HG03442 (cell line): ENCODE results near the gene CD2BP2.
"Not testable (repeated sequence)": the region's sequence is repeated elsewhere in the genome, so short reads cannot be mapped to it uniquely, and the experiment has no call there.

Experiments used
- ATAC-seq: cut with Tn5 transposase; IDR thresholded peaks from one replicate; pipeline ENCODE4 v1.9.1; 2021; ENCODE audit warnings: mild to moderate bottlenecking, moderate library complexity; ENCODE audit not compliant: unreplicated experiment

The CD2BP2 gene

GRCh38 chr16:30355144-30355953, at the start of gene CD2BP2:
Gene CD2BP2, minus strand, starts transcription at chr16:30355308. Its CDS starts 627 bp downstream, at chr16:30354681.
- ATAC-seq, result peak; percentile 56

DNA sequence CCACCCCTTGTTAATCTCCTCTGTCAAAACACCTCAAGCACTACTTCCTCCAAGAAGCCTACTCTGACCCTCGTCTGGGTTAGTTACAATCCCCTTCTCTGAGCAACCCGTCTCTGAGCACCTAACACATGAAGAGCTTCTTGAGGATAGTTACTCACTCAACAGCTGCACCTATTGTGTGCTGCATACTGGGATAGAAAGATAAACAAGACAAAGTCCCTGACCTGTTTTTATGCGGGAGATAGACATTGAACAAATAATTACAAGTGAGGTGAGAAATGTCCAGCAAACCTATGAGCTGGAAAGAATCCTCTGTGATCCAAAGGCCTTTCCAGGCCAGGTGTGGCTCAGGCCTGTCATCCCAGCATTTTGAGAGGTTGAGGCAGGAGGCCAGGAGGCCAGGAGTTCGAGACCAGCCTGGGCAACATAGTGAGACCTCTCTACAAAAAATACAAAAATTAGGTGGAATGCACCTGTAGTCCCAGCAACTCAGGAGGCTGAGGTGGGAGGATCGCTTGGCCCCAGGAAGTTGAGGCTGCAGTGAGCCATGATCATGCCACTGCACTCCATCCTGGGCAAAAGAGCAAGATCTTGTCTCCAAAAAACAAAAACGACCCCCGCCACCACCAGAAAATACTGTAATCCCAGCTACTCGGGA, 46.8 kb upstream of the CD2BP2 start:
- ATAC-seq, result no peak

DNA sequence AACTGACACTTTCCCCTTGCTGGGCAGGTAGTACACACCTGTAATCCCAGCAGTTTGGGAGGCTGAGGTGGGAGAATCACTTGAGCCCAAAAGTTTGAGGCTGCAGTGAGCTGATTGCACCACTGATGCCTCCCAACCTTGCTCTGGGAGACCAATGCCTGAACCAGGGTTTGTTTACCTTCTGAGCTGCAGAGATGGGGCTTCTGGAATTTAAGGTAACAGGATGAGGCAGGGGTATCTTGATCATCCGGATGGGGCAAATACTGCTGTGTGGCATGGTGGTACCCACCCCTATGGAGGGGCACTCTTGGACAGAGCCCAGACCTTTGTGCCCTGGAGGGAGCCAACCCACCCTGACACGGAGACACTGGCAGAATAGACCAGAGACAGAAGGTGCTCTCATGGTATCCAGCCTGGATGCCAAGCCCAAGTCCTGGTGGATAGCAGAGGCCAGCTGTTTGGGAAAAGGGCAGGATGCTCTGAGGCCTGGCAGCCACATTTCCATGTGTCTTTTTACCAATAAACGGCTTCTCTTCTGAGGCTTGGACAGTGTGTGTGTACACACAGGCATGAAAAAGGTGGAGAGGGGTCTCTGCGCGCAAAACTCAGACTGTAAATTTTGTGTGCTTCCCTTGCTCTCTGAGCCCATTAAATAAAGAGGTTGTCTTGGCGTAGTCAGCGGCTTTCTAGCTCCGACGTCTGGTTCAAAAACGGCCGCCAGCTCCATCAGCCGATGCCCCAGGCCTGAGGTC, 44.5 kb upstream of the CD2BP2 start:
- ATAC-seq, result no peak

- no peak for ATAC-seq
These were observed 43.7 kb upstream of the CD2BP2 start for GRCh38 chr16:30398661-30399434.

- ATAC-seq, result no peak
These were observed 42.9 kb upstream of the CD2BP2 start for GRCh38 chr16:30397776-30398660.

GRCh38 chr16:30397056-30397455, 41.9 kb upstream of the CD2BP2 start:
- ATAC-seq, result no peak

DNA sequence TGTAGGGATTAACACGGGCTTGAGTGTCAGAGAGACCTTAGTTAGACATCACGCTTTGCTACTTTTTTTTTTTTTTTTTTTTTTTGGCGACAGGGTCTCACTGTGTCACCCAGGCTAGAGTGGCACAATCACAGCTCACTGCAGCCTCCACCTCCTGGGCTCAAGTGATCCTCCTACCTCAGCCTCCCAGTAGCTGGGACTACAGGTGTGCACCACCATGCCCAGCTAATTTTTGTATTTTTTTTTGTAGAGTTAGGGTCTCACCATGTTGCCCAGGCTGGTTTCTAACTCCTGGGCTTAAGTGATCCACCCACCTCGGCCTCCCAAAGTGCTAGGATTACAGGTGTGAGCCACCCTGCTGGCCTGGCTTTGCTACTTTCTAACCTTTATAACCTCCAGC, 41.5 kb upstream of the CD2BP2 start:
- not testable (repeated sequence) for ATAC-seq

DNA sequence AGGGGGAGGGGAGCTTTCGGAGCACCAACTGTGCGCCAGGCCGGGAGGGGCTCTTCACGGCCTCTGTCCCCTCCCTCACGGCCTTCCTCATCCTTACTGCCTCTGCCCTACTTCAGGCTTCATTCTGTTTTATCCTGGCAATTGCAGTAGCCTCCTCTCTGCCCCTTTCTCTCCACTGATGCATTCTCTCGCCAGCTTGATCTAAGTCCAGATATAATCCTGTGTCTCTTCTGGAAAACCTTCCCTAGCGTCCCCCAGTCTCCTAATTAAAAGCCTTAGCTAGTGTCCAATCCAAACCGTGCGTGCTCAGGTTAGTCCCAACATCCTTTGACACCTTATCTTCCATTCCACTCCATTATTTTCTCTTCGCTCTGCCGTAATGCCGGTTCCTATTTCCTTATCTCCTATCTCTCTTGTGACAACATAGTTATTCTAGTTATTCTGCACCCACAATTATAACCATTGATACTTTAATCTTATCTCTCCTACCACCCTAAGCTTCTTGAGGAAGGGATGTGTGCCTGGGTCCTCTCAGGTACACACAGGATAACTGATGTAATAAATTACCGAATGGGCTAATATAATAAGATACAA, 41.0 kb upstream of the CD2BP2 start:
- ATAC-seq, result no peak

DNA sequence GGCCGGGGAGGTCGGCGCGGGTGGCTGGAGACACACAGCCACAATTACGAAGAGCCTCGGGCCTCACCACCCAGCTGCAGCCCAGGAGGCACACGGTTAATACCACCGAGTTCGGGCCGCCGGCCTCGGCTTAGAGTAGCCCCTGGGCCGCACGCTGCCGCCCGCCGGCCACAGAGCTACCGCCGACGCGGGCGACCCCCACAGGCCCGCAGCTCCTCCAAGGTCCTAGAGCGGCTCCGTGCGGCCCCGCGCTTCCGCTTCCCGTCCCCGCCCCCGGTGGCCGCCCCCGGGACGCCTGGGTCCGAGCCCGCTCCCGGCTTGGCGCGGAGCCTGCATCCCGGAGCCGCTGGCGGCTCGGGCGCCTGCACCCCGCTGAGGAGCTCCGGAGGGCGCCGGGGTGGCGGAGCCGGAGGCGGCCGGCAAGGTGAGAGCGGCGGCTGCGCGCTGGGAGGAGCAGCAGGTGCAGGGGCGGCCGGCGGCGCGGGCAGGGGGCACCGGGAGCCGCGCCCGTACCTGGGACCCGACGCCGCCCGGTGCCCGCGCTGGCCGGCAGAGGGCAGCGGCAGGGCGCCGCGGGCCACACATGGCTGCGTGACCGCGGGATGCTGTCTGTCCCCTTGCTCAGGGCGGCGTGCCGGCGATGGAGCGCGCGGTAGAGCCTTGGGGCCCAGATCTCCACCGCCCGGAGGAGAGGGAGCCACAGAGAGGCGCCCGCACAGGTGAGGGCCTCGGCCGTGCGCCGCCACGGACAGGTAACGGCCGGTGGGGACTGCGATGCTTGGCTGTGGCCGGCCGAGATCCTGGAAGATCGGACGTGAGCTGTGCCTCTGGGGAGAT, 40.3 kb upstream of the CD2BP2 start, which contains the start of gene ZNF48:
Gene ZNF48 (plus strand): TSS at position 266 of the 837 bp plus-strand sequence. CDS start 375 bp downstream, at position 641.
- ATAC-seq, result peak; percentile 54

DNA sequence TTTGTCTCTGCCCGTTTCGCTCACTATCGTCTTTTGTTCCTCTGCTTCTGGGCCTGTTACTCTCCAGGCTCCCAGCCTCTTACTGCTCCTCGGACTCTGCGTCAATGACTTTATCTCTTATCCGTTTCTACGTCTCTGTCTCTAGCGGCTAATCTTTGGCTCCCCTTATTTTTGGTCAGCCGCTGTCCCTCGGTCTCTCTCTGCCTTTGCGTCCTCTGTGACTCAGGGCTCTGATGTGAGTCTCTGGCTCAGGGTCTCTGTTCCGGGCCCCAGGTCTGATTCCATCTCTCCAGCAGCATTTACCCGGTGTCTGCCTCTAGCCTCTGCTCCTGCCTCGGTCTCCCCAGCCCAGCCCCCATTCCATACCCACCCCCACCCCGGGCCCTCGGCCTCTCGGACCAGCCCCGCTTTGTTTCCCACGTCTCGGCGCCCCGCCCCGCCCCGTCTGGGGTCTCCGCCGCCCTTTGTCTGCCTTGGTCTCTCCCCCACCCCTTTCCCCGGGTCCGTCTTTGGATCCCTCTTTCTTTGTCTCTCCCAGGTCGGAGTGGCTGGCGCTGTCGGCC, 39.6 kb upstream of the CD2BP2 start:
- ATAC-seq, result no peak

GRCh38 chr16:30383521-30383920, 28.4 kb upstream of the CD2BP2 start:
- no peak for ATAC-seq

- ATAC-seq, result no peak
These were observed 27.2 kb upstream of the CD2BP2 start, which contains the start of gene SEPTIN1 for GRCh38 chr16:30382111-30382881. Gene SEPTIN1, minus strand, starts transcription at chr16:30382561. Its CDS starts 19 bp downstream, at chr16:30382542.

DNA sequence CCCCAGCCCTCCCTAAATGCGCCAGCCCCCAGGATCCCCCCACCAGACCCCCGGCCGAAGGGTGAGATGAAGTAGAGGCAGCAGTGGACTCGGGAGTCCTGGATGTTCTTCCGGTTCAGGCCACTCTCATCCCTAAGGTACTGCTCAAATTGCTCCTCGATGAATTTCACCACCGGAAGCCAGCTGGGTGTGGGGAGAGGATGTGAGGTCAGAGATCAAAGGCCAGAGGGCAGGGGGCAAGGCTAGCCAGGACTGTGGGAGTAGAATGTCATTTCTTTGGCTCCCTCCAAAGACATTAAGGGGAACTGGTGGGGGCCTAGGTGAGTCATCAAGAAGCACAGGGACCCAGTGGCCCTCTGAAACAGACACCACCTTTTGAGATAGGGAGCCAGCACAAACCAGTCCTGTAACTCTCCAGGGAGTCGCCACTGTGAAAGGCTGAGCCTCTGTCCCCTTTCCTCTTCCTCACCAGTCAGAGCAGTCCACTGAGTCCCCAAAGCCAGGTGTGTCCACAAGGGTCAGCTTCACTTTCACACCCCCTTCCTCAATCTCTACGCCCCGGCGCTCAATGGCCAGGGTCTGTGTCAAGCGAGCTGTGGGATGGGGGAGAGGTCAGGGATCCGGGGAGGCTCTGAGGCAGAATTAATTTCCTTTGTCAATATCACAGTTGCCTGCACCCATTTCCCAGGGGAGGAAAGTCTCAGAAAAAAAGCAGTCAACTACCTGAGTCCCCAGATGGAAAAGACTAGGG, 26.4 kb upstream of the CD2BP2 start:
- no peak for ATAC-seq

GRCh38 chr16:30380803-30381208, 25.7 kb upstream of the CD2BP2 start:
- ATAC-seq, result no peak

GRCh38 chr16:30380072-30380802, 25.1 kb upstream of the CD2BP2 start:
- no peak for ATAC-seq
